Pancreas (tissue), 10 donors: ENCODE measurements around the gene LRBA. TPM values are rescaled to one million over a fixed set of nuclear protein-coding genes. Genes with fewer than 3 reads are reported as not detected.

Experiments
- ATAC-seq, 4 donors: fragments of 200-7000 bp; cut with Tn5 transposase; one replicate each; pipeline versions ENCODE4 v1.8.0 to v1.9.1; 2020; ENCODE audit warnings: mild to moderate bottlenecking in 4 of 4, moderate library complexity in 4 of 4
- DNase-seq, 6 donors: peaks; one replicate each; pipeline ENCODE4 v3.0.0-alpha.2; 2020
- FAIRE-seq: peaks from 2 replicates; lab custom pipeline; 2012; peaks lifted over from hg19 to GRCh38; lab: Jason Lieb, UNC
- H3K27ac ChIP-seq, 4 donors: fragments of 200-600 bp; sonication (generic); 1 replicate in 3 of 4; 2 replicates in 1 of 4; pipeline versions ENCODE4 v1.5.0 to v1.8.0; 2020
- H3K27me3 ChIP-seq, 4 donors: fragments of 200-600 bp; one replicate each; pipeline ENCODE4 v1.8.0; 2021
- H3K36me3 ChIP-seq, 3 donors: fragments of 200-600 bp; sonication (generic) in 1 of 3; one replicate each; pipeline versions ENCODE4 v1.5.0 to v1.8.0; 2020 to 2021
- H3K4me1 ChIP-seq, 3 donors: fragments of 200-600 bp; one replicate each; pipeline ENCODE4 v1.8.0; 2021
- H3K4me3 ChIP-seq, 4 donors: fragments of 200-600 bp; sonication (generic) in 2 of 4; one replicate each; pipeline versions ENCODE4 v1.5.0 to v1.8.0; 2020 to 2021
- H3K9me3 ChIP-seq, 4 donors: fragments of 200-600 bp; one replicate each; pipeline ENCODE4 v1.8.0; 2021
- WGBS, 2 donors: extraction: QIAGEN DNeasy Blood & Tissue Kit; methylation state at CpG; one replicate each; pipeline ENCODE4 v1.1.7; 2013; 5-methylcytosine and 5-hydroxymethylcytosine counted together
- intact Hi-C, 3 donors: fragments of 100-400 bp; cut with DNase I; formaldehyde crosslinking; loops; one replicate each; pipeline versions ENCODE4 v1.11.1 to v1.14.2; 2022
- polyA plus RNA-seq, 2 donors: library from polyadenylated mRNA; stranded (reverse); fragments of 200-250 nt; gene quantifications; one replicate each; pipeline ENCODE4 v1.2.3, GENCODE V29; 2013
- total RNA-seq, 6 donors: library from RNA; stranded (reverse); fragmentation: NEBNext Ultra II Directional in 4 of 6; extraction: Animal tissue kit (Norgen Biotek cat#: 25700) in 4 of 6; gene quantifications; one replicate each; pipeline versions ENCODE4 v1.2.1 to v1.2.4, GENCODE V29; 2021 to 2023
- TF ChIP-seq, protein P1 (sequence below), 4 donors: fragments of 200-600 bp; sonication (generic) in 3 of 4; IDR thresholded peaks; one replicate each; pipeline versions ENCODE4 v1.5.0 to v1.8.0; 2021; ENCODE audit warnings: antibody characterized with exemption in 4 of 4
- donor health status: healthy with polysubstance abuse.
- donor health status: DM: no; HTN: no; CAD: no; lungs with moderate emphysema.
- donor health status: DM: no; HTN: no; CAD: no.
- donor health status: control.
- donor health status: control.
- donor health status: Bipolar disorder and iron deficiency.
- donor health status: DM: yes; HTN: yes; CAD: no.
- donor health status: DM: no; HTN: no; CAD: no.
- donor health status: DM: no; HTN: no; CAD: no.
- donor health status: DM: yes; HTN: yes; CAD: no.

LRBA gene
- total and polyA plus RNA-seq, 8 donors, result 6.6 to 35.3 (median 22.3) TPM

DNA sequence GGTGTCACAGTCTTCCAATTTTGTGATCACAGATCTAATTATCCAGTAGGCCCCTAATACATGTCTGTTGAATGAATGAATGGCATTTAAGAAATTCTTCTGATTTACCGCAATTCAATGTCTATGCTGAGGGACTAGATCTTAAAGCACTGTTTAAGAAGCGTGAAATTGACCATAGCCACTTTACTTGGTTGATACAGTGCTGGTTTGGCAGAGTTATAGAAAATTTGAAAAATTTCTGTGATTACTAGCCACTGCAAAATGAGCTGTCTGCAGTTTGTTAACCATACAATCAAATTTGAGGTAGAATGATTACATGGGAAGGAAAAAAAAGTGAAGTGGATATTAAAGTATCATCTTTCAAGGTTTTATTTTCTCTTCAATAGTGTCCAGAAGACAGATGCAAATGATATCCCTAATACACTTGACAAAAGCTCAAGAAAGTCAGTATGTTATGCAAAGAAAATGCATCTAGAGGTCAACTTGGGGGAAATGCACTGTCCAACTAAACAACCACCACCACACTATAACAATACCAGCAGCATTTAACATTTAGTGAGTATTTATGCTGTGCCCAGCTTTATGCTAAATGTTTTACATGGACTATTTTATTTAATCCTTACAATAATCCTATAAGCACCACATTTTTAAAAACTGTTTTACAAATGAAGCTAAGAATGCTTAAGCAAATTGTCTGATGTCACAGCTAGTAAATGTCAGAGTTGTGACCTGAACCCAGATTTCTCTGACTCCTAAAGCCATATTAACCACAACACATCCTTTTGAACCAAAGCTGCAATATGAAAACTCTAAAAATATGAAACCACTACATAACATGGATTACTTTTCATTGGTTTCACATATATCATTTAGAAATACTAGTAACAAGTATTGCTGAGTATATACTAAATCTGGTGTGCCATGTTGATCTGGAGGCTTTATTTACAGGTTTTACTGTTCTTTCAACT, 651.1 kb downstream of the LRBA start:
- no peak for FAIRE-seq
- Histone ChIP-seq H3K36me3 (no peaks in the 10 kb centered on the region), H3K4me1 (no peaks in the 10 kb centered on the region), H3K27ac (no peak overlapping the region), H3K4me3 (no peak overlapping the region), H3K9me3 (no peaks in the 10 kb centered on the region), H3K27me3 (no peaks in the 10 kb centered on the region)
- no peak for DNase-seq
- TF ChIP-seq, protein P1, sequence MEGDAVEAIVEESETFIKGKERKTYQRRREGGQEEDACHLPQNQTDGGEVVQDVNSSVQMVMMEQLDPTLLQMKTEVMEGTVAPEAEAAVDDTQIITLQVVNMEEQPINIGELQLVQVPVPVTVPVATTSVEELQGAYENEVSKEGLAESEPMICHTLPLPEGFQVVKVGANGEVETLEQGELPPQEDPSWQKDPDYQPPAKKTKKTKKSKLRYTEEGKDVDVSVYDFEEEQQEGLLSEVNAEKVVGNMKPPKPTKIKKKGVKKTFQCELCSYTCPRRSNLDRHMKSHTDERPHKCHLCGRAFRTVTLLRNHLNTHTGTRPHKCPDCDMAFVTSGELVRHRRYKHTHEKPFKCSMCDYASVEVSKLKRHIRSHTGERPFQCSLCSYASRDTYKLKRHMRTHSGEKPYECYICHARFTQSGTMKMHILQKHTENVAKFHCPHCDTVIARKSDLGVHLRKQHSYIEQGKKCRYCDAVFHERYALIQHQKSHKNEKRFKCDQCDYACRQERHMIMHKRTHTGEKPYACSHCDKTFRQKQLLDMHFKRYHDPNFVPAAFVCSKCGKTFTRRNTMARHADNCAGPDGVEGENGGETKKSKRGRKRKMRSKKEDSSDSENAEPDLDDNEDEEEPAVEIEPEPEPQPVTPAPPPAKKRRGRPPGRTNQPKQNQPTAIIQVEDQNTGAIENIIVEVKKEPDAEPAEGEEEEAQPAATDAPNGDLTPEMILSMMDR (IDR thresholded peaks at IDR 0.05), result no peak
- 49 to 50% methylated on average over 2 of the region's 2 CpGs for WGBS, 2 donors
- ATAC-seq, result no peak
- intact Hi-C loops, result no loop called here

DNA sequence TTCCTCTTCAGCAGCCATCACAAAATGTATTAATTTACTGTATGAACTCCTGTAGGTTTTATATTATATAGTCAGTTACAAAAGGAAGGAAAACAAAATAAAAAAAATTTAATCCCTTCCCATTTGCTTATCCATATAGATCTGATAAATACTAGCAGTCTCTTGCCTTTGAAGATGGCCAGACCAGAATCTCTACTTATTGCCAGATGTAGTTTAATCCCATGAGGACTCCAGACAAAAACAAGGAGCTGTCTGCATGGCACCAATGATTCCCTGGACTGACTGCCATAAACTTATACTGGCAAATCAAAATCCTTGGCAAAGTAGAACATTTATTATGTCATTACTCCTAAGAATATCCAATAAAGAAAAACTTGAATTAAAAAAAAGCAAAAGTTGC, 656.4 kb downstream of the LRBA start:
- no peaks in the 10 kb centered on the region for H3K36me3 ChIP-seq
- no peaks in the 10 kb centered on the region for H3K9me3 ChIP-seq
- H3K4me1 ChIP-seq, result peaks cover 0 to 15% (median 0%) of the 10 kb centered on the region in 3 donors
- no peak for DNase-seq
- no peak for ATAC-seq
- no peaks in the 10 kb centered on the region for H3K27me3 ChIP-seq
- TF ChIP-seq, protein P1 (IDR thresholded peaks at IDR 0.05), result no peak
- intact Hi-C loops, result no loop called here
- no peak for FAIRE-seq
- H3K27ac ChIP-seq, result no peak overlapping the region
- no peak overlapping the region for H3K4me3 ChIP-seq

DNA sequence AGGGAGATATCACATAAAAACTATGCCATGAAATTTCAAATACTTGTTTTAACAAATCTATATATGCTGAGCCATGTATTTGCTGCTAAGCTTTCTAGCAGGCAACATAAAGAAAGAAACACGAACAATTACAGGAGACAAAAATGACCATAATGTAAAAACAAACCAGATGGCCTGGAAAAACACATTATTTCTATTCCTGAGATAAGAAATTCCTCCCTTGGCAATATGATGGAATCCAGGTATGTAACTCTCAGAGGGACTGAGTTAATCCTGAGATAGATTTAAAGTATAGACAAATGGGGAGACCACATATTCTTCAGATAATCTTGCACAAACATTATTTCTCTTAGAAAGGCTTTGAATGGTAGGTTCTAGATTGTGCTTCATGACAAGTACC, 657.3 kb downstream of the LRBA start:
- 95 to 97% methylated on average over 1 of the region's 1 CpG for WGBS, 2 donors
- TF ChIP-seq, protein P1 (IDR thresholded peaks at IDR 0.05), result no peak
- Histone ChIP-seq H3K36me3 (no peaks in the 10 kb centered on the region), H3K4me1 (peaks cover 0 to 15% (median 0%) of the 10 kb centered on the region in 3 donors), H3K4me3 (no peak overlapping the region), H3K27me3 (no peaks in the 10 kb centered on the region), H3K27ac (no peak overlapping the region), H3K9me3 (no peaks in the 10 kb centered on the region)
- ATAC-seq, result no peak
- no peak for DNase-seq
- intact Hi-C loops, result no loop called here
- no peak for FAIRE-seq

DNA sequence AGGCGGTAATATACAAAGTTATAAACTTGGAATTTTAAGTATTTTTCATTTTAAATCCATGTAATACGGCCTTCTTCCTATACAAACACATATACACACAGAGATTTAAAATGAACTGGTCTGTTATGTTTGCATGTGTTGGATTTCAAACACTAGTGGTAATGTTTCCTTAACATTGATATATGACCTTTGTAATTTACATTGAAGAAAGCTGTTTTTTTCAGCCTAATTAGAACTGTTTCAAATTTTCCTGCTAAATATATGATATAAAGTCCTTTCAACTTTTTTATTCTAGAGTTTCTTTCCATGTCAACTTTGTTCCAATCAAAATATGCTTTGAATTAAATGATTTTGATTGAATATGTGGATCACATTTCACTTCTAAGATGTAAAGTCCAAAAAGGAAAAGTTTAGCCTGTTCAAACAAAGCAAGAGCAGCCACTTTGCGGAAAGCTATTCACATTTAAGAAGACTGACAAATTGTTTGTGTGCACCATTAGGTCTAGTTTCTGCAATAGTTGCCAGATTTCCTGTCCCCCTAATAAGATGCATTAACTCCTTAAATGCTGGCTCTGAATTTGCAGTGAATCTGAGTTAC, 659.1 kb downstream of the LRBA start:
- no peaks in the 10 kb centered on the region for H3K9me3 ChIP-seq
- H3K4me3 ChIP-seq, result no peak overlapping the region
- FAIRE-seq (peak; percentile 89), ATAC-seq (no peak), DNase-seq (no peak)
- 62 to 74% methylated on average over 3 of the region's 3 CpGs for WGBS, 2 donors
- no peaks in the 10 kb centered on the region for H3K36me3 ChIP-seq
- TF ChIP-seq, protein P1 (IDR thresholded peaks at IDR 0.05), result no peak
- no peak overlapping the region for H3K27ac ChIP-seq
- H3K4me1 ChIP-seq, result peaks cover 0 to 15% (median 0%) of the 10 kb centered on the region in 3 donors
- no peaks in the 10 kb centered on the region for H3K27me3 ChIP-seq
- intact Hi-C loops, result no loop called here
